Neural progenitor cell (in vitro differentiated cells): ENCODE measurements around the gene CALHM5. TPM values are rescaled to one million over a fixed set of nuclear protein-coding genes. Genes with fewer than 3 reads are reported as not detected.

Source experiments
- DNase-seq: peaks from one replicate; pipeline ENCODE4 v3.0.0-alpha.2; 2016; ENCODE audit warnings: low spot score
- H2AFZ ChIP-seq: fragments of 200-600 bp; sonication (generic); replicated peaks from 2 replicates; pipeline ENCODE4 v1.6.1; 2016; ENCODE audit warnings: antibody characterized with exemption
- H3F3A ChIP-seq: fragments of 200-600 bp; sonication (generic); 2 replicates; pipeline ENCODE4 v1.6.1; 2016; ENCODE audit warnings: antibody characterized with exemption, low read depth
- H3K27ac ChIP-seq: fragments of 200-600 bp; sonication (generic); 2 replicates; pipeline ENCODE4 v1.5.1; 2016; ENCODE audit warnings: mild to moderate bottlenecking
- H3K27me3 ChIP-seq: fragments of 200-600 bp; sonication (generic); 2 replicates; pipeline ENCODE4 v1.6.1; 2016; ENCODE audit warnings: mild to moderate bottlenecking, moderate library complexity
- H3K36me3 ChIP-seq: fragments of 200-600 bp; sonication (generic); 2 replicates; pipeline ENCODE4 v1.5.1; 2016
- H3K4me1 ChIP-seq: fragments of 200-600 bp; sonication (generic); 2 replicates; pipeline ENCODE4 v1.6.1; 2016; ENCODE audit warnings: mixed run types
- H3K4me2 ChIP-seq: fragments of 200-600 bp; sonication (generic); 2 replicates; pipeline ENCODE4 v1.6.1; 2016
- H3K4me3 ChIP-seq: fragments of 200-600 bp; sonication (generic); 2 replicates; pipeline ENCODE4 v1.5.1; 2016
- H3K79me2 ChIP-seq: fragments of 200-600 bp; sonication (generic); 2 replicates; pipeline ENCODE4 v1.6.1; 2016; ENCODE audit warnings: low read depth
- H3K9ac ChIP-seq: fragments of 200-600 bp; sonication (generic); 2 replicates; pipeline ENCODE4 v1.6.1; 2016
- H3K9me3 ChIP-seq: fragments of 200-600 bp; sonication (generic); 2 replicates; pipeline ENCODE4 v1.5.1; 2016; ENCODE audit warnings: low read depth
- H4K20me1 ChIP-seq: fragments of 200-600 bp; sonication (generic); 2 replicates; pipeline ENCODE4 v1.6.1; 2016; ENCODE audit warnings: low read depth
- H3K27ac Mint-ChIP-seq: 3 replicates; pipeline ENCODE4 v1.8.0; 2021; ENCODE audit warnings: mixed read lengths
- H3K27me3 Mint-ChIP-seq: 2 replicates; pipeline ENCODE4 v1.8.0; 2022; ENCODE audit warnings: low read depth, mild to moderate bottlenecking, inconsistent platforms, moderate library complexity, mixed read lengths; ENCODE audit not compliant: insufficient read depth
- H3K36me3 Mint-ChIP-seq: 3 replicates; pipeline ENCODE4 v1.8.0; 2021; ENCODE audit warnings: mixed read lengths
- H3K4me1 Mint-ChIP-seq: 3 replicates; pipeline ENCODE4 v1.8.0; 2021; ENCODE audit warnings: mixed read lengths
- H3K4me3 Mint-ChIP-seq: 3 replicates; pipeline ENCODE4 v1.8.0; 2021; ENCODE audit warnings: mild to moderate bottlenecking, moderate library complexity, mixed read lengths
- H3K9me3 Mint-ChIP-seq: 3 replicates; pipeline ENCODE4 v1.8.0; 2020; ENCODE audit warnings: mixed read lengths
- EZH2 ChIP-seq: fragments of 200-600 bp; sonication (generic); IDR thresholded peaks from 2 replicates; pipeline ENCODE4 v1.6.1; 2017; ENCODE audit warnings: antibody characterized with exemption, mild to moderate bottlenecking, moderate library complexity
- EZH2phosphoT487 ChIP-seq: fragments of 200-600 bp; sonication (generic); IDR thresholded peaks from 2 replicates; pipeline ENCODE4 v1.6.1; 2017; ENCODE audit warnings: antibody characterized with exemption
- total RNA-seq: library from RNA; depleted of rRNA; stranded (reverse); fragments of >200 nt; gene quantifications from 2 replicates; pipeline ENCODE4 v1.2.3, GENCODE V29; 2015; ENCODE audit warnings: low replicate concordance
- TF ChIP-seq, protein P1 (sequence below): fragments of 200-600 bp; sonication (generic); IDR thresholded peaks from 2 replicates; pipeline ENCODE4 v1.5.1; 2017; ENCODE audit warnings: antibody characterized with exemption, mild to moderate bottlenecking

The CALHM5 gene
- total RNA-seq, 1 donor from 2014 or later: 0.07 TPM

DNA sequence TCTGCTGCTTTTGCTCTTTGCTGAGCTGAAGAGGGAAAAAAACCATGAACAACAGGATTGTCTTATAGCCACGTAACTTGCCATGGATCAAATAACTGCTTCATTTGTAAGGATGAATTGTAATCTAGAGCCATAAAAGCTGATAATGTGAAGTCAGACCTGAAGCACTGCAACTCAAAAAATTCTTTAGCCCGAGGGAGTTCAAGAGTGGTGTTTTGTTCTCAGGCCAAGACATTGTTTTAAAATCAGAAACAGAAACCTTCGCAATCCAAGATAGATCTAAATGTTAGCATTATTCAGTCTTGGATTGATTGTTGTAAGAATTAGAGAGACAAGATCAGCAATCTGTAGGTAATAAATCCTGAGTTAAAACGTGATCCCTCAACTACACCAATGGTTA lies 34.2 kb downstream of the CALHM5 start, which contains the start of gene TRAPPC3L:
TSS of gene TRAPPC3L (minus strand) at position 34 of the 400 bp plus-strand sequence. CDS start 170 bp downstream, outside the sequence.
- TF ChIP-seq EZH2 (no peak), EZH2phosphoT487 (no peak)
- TF ChIP-seq, protein P1, sequence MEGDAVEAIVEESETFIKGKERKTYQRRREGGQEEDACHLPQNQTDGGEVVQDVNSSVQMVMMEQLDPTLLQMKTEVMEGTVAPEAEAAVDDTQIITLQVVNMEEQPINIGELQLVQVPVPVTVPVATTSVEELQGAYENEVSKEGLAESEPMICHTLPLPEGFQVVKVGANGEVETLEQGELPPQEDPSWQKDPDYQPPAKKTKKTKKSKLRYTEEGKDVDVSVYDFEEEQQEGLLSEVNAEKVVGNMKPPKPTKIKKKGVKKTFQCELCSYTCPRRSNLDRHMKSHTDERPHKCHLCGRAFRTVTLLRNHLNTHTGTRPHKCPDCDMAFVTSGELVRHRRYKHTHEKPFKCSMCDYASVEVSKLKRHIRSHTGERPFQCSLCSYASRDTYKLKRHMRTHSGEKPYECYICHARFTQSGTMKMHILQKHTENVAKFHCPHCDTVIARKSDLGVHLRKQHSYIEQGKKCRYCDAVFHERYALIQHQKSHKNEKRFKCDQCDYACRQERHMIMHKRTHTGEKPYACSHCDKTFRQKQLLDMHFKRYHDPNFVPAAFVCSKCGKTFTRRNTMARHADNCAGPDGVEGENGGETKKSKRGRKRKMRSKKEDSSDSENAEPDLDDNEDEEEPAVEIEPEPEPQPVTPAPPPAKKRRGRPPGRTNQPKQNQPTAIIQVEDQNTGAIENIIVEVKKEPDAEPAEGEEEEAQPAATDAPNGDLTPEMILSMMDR: no peak
- Histone ChIP-seq H3K9me3 (no peaks in the 10 kb centered on the region), H3K36me3 (no peaks in the 10 kb centered on the region), H3K27ac (no peak within 1 kb of the TSS), H3F3A (no peaks in the 10 kb centered on the region), H2AFZ (no peak within 1 kb of the TSS), H3K4me3 (no peak within 1 kb of the TSS), H3K4me2 (no peak within 1 kb of the TSS), H3K4me1 (no peaks in the 10 kb centered on the region), H3K27me3 (no peaks in the 10 kb centered on the region), H4K20me1 (no peaks in the 10 kb centered on the region), H3K9ac (no peak within 1 kb of the TSS), H3K79me2 (no peaks in the 10 kb centered on the region)
- Mint-ChIP-seq H3K4me1 (peaks cover 5% of the 10 kb centered on the region), H3K27ac (no peak within 1 kb of the TSS), H3K36me3 (no peaks in the 10 kb centered on the region), H3K4me3 (no peak within 1 kb of the TSS), H3K27me3 (no peaks in the 10 kb centered on the region), H3K9me3 (no peaks in the 10 kb centered on the region)
- no peak for DNase-seq

DNA sequence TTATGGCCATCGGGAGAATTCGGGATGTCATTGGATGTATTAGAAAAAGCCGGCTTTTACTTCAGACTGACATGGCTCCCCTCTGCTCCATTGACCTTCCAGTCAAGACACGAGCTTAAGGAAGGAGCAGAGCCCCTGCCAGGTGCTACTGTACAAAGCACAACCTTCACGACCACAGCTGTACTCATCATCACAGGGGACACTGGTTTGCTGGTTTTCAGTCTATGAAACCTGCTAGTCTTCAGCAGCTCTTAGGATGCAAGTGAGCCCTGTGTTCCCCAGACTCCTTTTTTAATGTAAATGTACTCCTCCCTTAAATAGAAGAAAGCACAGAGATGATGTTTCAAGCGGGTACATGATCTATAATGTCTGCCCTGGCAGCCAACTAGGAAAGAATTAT lies 35.9 kb downstream of the CALHM5 start:
- peak overlapping the region; percentile 5 for H2AFZ ChIP-seq

DNA sequence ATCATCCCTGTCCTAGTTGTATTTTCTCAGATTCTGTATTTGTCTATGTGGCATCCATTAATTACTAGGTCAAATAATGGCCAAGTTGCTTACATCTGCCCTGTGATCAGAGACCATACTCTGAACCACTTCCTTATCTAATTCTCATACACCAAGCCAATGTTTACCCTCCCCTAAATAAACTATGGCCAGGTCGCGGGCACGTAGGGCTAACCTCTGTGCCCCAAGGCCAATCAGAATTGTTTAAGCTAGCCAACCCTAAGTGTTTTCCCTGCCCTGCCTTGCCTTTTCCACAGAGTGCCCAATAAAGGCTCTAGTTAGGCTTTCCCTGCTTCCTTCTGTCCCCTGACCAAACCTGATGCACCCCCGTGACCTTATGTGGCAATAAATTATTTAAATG lies 39.4 kb downstream of the CALHM5 start:
- no peaks in the 10 kb centered on the region for H3K27me3 ChIP-seq
- no peaks in the 10 kb centered on the region for H3K4me1 Mint-ChIP-seq
- no peak for DNase-seq
- no peak overlapping the region for H3K9ac ChIP-seq
- H3K4me2 ChIP-seq: no peak overlapping the region
- no peaks in the 10 kb centered on the region for H3K36me3 Mint-ChIP-seq
- no peak overlapping the region for H3K27ac ChIP-seq
- H3K27ac Mint-ChIP-seq: no peak overlapping the region
- H3K4me1 ChIP-seq: no peaks in the 10 kb centered on the region
- H3K27me3 Mint-ChIP-seq: peaks cover 5% of the 10 kb centered on the region
- H4K20me1 ChIP-seq: no peaks in the 10 kb centered on the region
- no peaks in the 10 kb centered on the region for H3K9me3 Mint-ChIP-seq
- H3K79me2 ChIP-seq: no peaks in the 10 kb centered on the region
- no peak overlapping the region for H3K4me3 Mint-ChIP-seq
- H3F3A ChIP-seq: no peaks in the 10 kb centered on the region
- H2AFZ ChIP-seq: peak overlapping the region; percentile 17
- no peak for TF ChIP-seq EZH2
- TF ChIP-seq EZH2phosphoT487: no peak
- TF ChIP-seq, protein P1: no peak
- no peak overlapping the region for H3K4me3 ChIP-seq
- no peaks in the 10 kb centered on the region for H3K9me3 ChIP-seq
- no peaks in the 10 kb centered on the region for H3K36me3 ChIP-seq

More for the DNA sequence above, 35.9 kb downstream of the CALHM5 start:
- peaks cover 2% of the 10 kb centered on the region for H3K27me3 Mint-ChIP-seq
- Histone ChIP-seq H3K4me1 (no peaks in the 10 kb centered on the region), H3K9me3 (no peaks in the 10 kb centered on the region), H3K4me3 (no peak overlapping the region), H3K36me3 (no peaks in the 10 kb centered on the region), H3K4me2 (no peak overlapping the region), H3K79me2 (no peaks in the 10 kb centered on the region), H4K20me1 (no peaks in the 10 kb centered on the region), H3F3A (no peaks in the 10 kb centered on the region), H3K27me3 (no peaks in the 10 kb centered on the region), H3K9ac (no peak overlapping the region), H3K27ac (no peak overlapping the region)
- H3K27ac Mint-ChIP-seq: no peak overlapping the region
- TF ChIP-seq EZH2phosphoT487: no peak
- no peak for TF ChIP-seq EZH2
- TF ChIP-seq, protein P1: no peak
- no peaks in the 10 kb centered on the region for H3K36me3 Mint-ChIP-seq
- no peak overlapping the region for H3K4me3 Mint-ChIP-seq
- peaks cover 5% of the 10 kb centered on the region for H3K4me1 Mint-ChIP-seq
- no peaks in the 10 kb centered on the region for H3K9me3 Mint-ChIP-seq
- DNase-seq: no peak
